K562 (cell line): ENCODE data around the gene SERPINA6. TPM values are rescaled to one million over a fixed set of nuclear protein-coding genes. Genes with fewer than 3 reads are reported as not detected.

Source experiments
- ATAC-seq: fragments of 200-7000 bp; cut with Tn5 transposase; 3 replicates; pipeline ENCODE4 v1.9.1; 2020; ENCODE audit warnings: moderate library complexity
- BruUV-seq: library from RNA; stranded (reverse); fragments of 400-500 nt; replicated peaks from 2 replicates; lab custom pipeline; 2021; lab: Mats Ljungman, UMichigan
- CTCF ChIA-PET: fragments of 300-600 bp; formaldehyde crosslinking; extraction: SDS; loops from one replicate; lab custom pipeline; 2021; ENCODE audit warnings: low intra/inter-chr PET ratio; lab: Yijun Ruan, JAX
- POLR2A ChIA-PET: fragments of 300-600, 350-650 bp; sonication (Branson Sonifier 250); formaldehyde crosslinking; extraction: SDS; loops from one replicate; lab custom pipeline; 2021; ENCODE audit warnings: antibody characterized with exemption, inconsistent platforms; lab: Yijun Ruan, JAX
- DNase-seq, 4 experiments: peaks; one replicate each; pipeline versions ENCODE4 v3.0.0 to v3.0.0-alpha.2; 2011 to 2018; ENCODE audit warnings: low spot score in 3 of 4, mixed read lengths in 3 of 4; ENCODE audit errors: extremely low read depth in 1 of 4
- FAIRE-seq: peaks from 2 replicates; lab custom pipeline; 2011; peaks lifted over from hg19 to GRCh38; lab: Jason Lieb, UNC
- H2AFZ ChIP-seq: 2 replicates; pipeline ENCODE4 v1.6.0; 2011; ENCODE audit warnings: low read depth, low read length, control low read depth, inconsistent platforms
- H3K27ac ChIP-seq: fragments of 200-600 bp; 3 replicates; pipeline ENCODE4 v1.8.0; 2011; ENCODE audit warnings: low read depth, mild to moderate bottlenecking, control low read depth, inconsistent platforms, low read length, moderate library complexity, mixed read lengths; ENCODE audit errors: extremely low read depth
- H3K27me3 ChIP-seq, 2 experiments: fragments of 300-600 bp in 1 of 2; 2 replicates in 1 of 2; 3 replicates in 1 of 2; pipeline versions ENCODE4 v1.6.0 to v1.8.0; 2011; ENCODE audit warnings: inconsistent platforms in 2 of 2, low read length in 2 of 2, mild to moderate bottlenecking in 1 of 2, mixed read lengths in 1 of 2, moderate library complexity in 1 of 2; ENCODE audit not compliant: control insufficient read depth in 2 of 2, insufficient read depth in 2 of 2
- H3K36me3 ChIP-seq: fragments of 300-600 bp; 3 replicates; pipeline ENCODE4 v1.8.0; 2011; ENCODE audit warnings: mild to moderate bottlenecking, low read length, inconsistent platforms; ENCODE audit not compliant: control insufficient read depth, insufficient read depth
- H3K4me1 ChIP-seq, 2 experiments: fragments of 200-600 bp in 1 of 2; replicated peaks in 1 of 2; 2 replicates in 1 of 2; 3 replicates in 1 of 2; pipeline versions ENCODE4 v1.5.1 to v1.8.0; 2011; ENCODE audit warnings: inconsistent platforms in 2 of 2, low read length in 2 of 2, mild to moderate bottlenecking in 1 of 2, mixed read lengths in 1 of 2, moderate library complexity in 1 of 2; ENCODE audit not compliant: control insufficient read depth in 2 of 2, insufficient read depth in 2 of 2
- H3K4me2 ChIP-seq: 2 replicates; pipeline ENCODE4 v1.6.1; 2011; ENCODE audit warnings: low read length, control low read depth, inconsistent platforms, mixed read lengths; ENCODE audit not compliant: insufficient read depth
- H3K4me3 ChIP-seq: fragments of 200-600 bp; sonication (generic), shearing (Covaris generic); 2 replicates; pipeline ENCODE4 v1.5.1; 2016; ENCODE audit warnings: control low read depth, inconsistent platforms
- H3K79me2 ChIP-seq: fragments of 200-600 bp; 3 replicates; pipeline ENCODE4 v1.8.0; 2011; ENCODE audit warnings: low read length, inconsistent platforms; ENCODE audit not compliant: control insufficient read depth, insufficient read depth
- H3K9ac ChIP-seq, 2 experiments: 2 replicates each; pipeline versions ENCODE4 v1.6.0 to v1.6.1; 2011; ENCODE audit warnings: low read depth in 2 of 2, low read length in 2 of 2, control low read depth in 1 of 2, inconsistent platforms in 1 of 2, mild to moderate bottlenecking in 1 of 2, mixed read lengths in 1 of 2; ENCODE audit not compliant: insufficient read depth in 1 of 2
- H3K9me1 ChIP-seq: one replicate; pipeline ENCODE4 v1.6.0; 2011; ENCODE audit warnings: inconsistent platforms, mild to moderate bottlenecking, low read length, moderate library complexity; ENCODE audit not compliant: control insufficient read depth, insufficient read depth
- H3K9me3 ChIP-seq: replicated peaks from 2 replicates; pipeline ENCODE4 v1.5.1; 2011; ENCODE audit warnings: low read depth, low read length, inconsistent platforms; ENCODE audit not compliant: control insufficient read depth, insufficient read depth
- H4K20me1 ChIP-seq: replicated peaks from 2 replicates; pipeline ENCODE4 v1.6.1; 2011; ENCODE audit warnings: low read length, inconsistent platforms, mixed read lengths; ENCODE audit not compliant: control insufficient read depth, insufficient read depth
- CBX3 ChIP-seq, 2 experiments: IDR thresholded peaks; 1 replicate in 1 of 2; 2 replicates in 1 of 2; pipeline ENCODE4 v1.6.1; 2012; ENCODE audit warnings: inconsistent platforms in 2 of 2, low read length in 2 of 2, borderline replicate concordance in 1 of 2, control low read depth in 1 of 2
- PRPF4 ChIP-seq: fragments of 200-400 bp; formaldehyde crosslinking; IDR thresholded peaks from one replicate; pipeline ENCODE4 v1.6.1; 2017; ENCODE audit warnings: low read length, low read depth, mild to moderate bottlenecking; ENCODE audit not compliant: insufficient read depth, poor library complexity, severe bottlenecking
- TFAP4 ChIP-seq: sonication (generic); formaldehyde crosslinking; IDR thresholded peaks from 2 replicates; pipeline ENCODE4 v1.8.0; 2022; ENCODE audit warnings: missing genetic modification reagents, mild to moderate bottlenecking, moderate library complexity, borderline replicate concordance
- WGBS: fragments of 100-300 bp; shearing (Covaris generic); methylation state at CpG from one replicate; pipeline ENCODE4 v1.1.6; 2016; ENCODE audit warnings: low coverage, mixed read lengths; ENCODE audit not compliant: insufficient coverage; ENCODE audit errors: missing lambda C conversion rate; 5-methylcytosine and 5-hydroxymethylcytosine counted together
- in situ Hi-C: fragments of 300-500 bp; cut with MboI; formaldehyde crosslinking; loops from 4 replicates; pipeline ENCODE4 v1.15.0; 2018; ENCODE audit warnings: inconsistent platforms, mixed read lengths
- intact Hi-C: fragments of 100-400 bp; cut with micrococcal nuclease; formaldehyde crosslinking; loops from 2 replicates; pipeline ENCODE4 v1.14.2; 2022
- polyA plus RNA-seq, 8 experiments: library from polyadenylated mRNA; depleted of rRNA in 4 of 8; stranded (reverse) in 5 of 8; unstranded in 3 of 8; fragments of >200 nt; fragmentation: Nextera tagmentation in 2 of 8; fragmentation: Illumina TruSeq in 1 of 8; extraction: Ambion mirVana in 2 of 8; extraction: Trizol in 1 of 8; gene quantifications; 2 replicates each; pipeline versions ENCODE4 v1.2.1 to v1.2.3, GENCODE V29; 2011 to 2014; ENCODE audit warnings: inconsistent platforms in 1 of 8, missing spikeins in 1 of 8
- total RNA-seq, 7 experiments: library from RNA; depleted of rRNA in 6 of 7; stranded (reverse); fragments of >200 nt in 6 of 7; fragmentation: Illumina TruSeq in 2 of 7; extraction: Trizol in 2 of 7; gene quantifications; 2 replicates each; pipeline versions ENCODE4 v1.2.1 to v1.2.3, GENCODE V29; 2011 to 2021; ENCODE audit warnings: low replicate concordance in 1 of 7

SERPINA6 gene
- total and polyA plus RNA-seq, 9 of the 15 experiments (the other 6 are each of a cell fraction or from before 2014, with no cell fraction given), result not detected

DNA sequence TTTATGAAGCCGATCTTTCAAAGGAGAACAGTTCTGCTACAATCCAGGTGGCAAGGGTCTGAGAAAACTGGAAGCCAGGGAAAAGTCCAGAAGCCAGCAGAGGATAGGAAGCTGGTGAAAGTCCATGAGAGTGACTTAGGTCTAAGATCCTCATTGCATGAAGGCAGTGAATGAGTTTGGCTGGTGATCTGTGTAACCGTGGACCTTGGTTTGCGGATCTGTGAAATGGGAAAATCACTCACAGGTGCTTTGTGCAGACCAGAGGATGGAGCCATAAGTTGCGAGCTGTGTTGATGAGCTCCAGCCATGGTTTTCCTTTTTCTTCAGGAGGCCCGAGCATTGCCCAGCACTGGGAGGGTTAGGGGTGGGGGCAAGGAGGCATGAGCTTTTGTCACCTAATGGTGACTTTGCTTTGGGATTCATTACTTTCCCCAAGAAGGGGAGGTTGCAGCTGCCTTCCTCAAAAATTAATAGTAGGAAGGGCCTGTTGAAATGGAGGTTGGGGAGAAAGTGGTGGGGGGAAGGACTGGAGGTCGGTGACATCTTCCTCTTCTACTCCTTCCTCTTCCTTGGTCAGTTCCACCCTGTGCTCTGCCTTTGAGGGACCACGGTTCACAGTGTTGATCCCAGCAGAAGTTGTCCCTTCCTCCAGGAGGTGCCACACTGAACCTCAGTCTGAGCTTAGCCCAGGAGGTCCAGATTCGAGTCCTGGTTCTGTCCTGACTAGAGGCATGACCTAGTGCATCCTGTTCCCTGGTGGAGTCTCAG, 20.3 kb upstream of the SERPINA6 start:
- WGBS, result 3% methylated on average over 4 of the region's 8 CpGs
- Histone ChIP-seq H3K9me3 (no peaks in the 10 kb centered on the region), H3K9ac (no peak overlapping the region), H3K36me3 (no peaks in the 10 kb centered on the region), H3K9me1 (no peaks in the 10 kb centered on the region), H3K27me3 (no peaks in the 10 kb centered on the region), H3K4me2 (no peak overlapping the region), H3K79me2 (no peaks in the 10 kb centered on the region), H2AFZ (no peak overlapping the region), H3K4me1 (no peaks in the 10 kb centered on the region), H3K27ac (no peak overlapping the region), H4K20me1 (no peaks in the 10 kb centered on the region), H3K4me3 (no peak overlapping the region)
- in situ Hi-C loops (no loop called here), intact Hi-C loops (no loop called here)
- DNase-seq (no peak), FAIRE-seq (no peak), ATAC-seq (no peak)
- no peak for TF ChIP-seq CBX3 (IDR thresholded peaks at IDR 0.05; ENCODE audit: borderline replicate concordance in 1 of 2, low read length in 2 of 2)
- no peak for TF ChIP-seq TFAP4 (CRISPR knock-in tag)
- no peak for TF ChIP-seq PRPF4
- ChIA-PET POLR2A (interaction anchor here (0.7 kb wide), 1 partner anchor 1826 kb away, joined by 3 read pairs; no protein-coding TSS in a partner anchor), CTCF (no interaction called here)
- BruUV-seq, result no TSS peak
